Limb (tissue), 2 donors: Measurements from ENCODE around the gene ZNF396.

Source experiments
- DNase-seq, 2 donors: peaks; one replicate each; pipeline ENCODE4 v3.0.0-alpha.2; 2016; ENCODE audit errors: extremely low spot score in 2 of 2

The ZNF396 gene

GRCh38 chr18:35343488-35343935 lies 33.6 kb downstream of the ZNF396 start:
- no peak for DNase-seq

GRCh38 chr18:35337286-35337685 lies 39.9 kb downstream of the ZNF396 start:
- DNase-seq: no peak

GRCh38 chr18:35335866-35336265 lies 41.3 kb downstream of the ZNF396 start:
- DNase-seq: no peak

- DNase-seq: no peak
Measured at GRCh38 chr18:35334821-35335220, 42.3 kb downstream of the ZNF396 start.

GRCh38 chr18:35334212-35334611 lies 42.9 kb downstream of the ZNF396 start:
- no peak for DNase-seq

DNA sequence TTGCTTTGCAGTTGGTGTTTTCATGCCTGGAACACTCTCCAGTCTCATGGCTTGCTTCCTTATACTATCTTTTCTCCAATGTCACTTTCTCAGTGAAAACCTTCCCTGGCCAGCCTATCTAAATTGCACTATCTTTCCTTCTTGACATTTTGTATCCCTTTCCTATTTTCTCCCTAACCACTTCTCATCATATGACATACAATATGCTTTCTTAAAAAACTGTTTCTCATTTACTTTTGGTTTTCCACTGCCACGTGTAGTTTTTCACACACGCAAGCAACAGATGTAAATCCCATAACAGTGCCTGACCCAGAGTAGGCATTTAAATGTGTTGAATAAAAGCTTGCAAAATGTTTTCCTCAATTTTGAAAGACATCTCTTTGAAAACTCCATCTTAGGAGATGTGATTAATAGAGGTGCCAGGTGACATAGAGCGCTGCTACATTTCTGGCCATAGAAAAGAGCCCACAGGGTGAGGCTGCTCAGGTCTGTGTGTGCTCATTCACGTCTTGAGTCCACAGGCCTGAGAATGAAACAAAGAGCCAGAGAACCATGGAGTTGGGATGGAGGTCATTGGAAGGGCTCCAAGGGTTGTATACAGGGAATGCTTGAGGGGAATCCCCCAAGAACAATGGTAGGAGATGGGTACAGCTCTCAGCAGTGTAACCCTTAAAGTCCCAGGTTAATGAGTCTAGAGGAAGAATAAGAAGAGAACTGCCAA lies 45.6 kb downstream of the ZNF396 start:
- no peak for DNase-seq

DNA sequence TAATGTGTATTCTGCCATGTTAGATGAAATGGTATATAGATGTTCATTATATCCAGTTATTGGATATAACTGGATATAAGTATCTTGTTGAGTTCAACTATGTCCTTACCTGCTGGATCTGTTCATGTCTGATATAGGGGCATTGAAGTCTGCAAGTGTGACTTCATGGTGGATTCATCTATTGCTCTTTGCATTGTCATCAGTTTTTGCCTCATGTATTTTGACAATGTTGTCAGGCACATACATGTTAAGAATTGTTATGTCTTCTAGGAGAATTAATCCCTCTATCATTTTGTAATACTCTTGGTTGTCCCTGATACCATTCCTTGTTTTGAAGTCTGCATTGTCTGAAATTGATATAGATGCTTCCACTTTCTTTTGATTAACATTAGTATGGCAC lies 48.3 kb downstream of the ZNF396 start:
- DNase-seq: no peak

DNA sequence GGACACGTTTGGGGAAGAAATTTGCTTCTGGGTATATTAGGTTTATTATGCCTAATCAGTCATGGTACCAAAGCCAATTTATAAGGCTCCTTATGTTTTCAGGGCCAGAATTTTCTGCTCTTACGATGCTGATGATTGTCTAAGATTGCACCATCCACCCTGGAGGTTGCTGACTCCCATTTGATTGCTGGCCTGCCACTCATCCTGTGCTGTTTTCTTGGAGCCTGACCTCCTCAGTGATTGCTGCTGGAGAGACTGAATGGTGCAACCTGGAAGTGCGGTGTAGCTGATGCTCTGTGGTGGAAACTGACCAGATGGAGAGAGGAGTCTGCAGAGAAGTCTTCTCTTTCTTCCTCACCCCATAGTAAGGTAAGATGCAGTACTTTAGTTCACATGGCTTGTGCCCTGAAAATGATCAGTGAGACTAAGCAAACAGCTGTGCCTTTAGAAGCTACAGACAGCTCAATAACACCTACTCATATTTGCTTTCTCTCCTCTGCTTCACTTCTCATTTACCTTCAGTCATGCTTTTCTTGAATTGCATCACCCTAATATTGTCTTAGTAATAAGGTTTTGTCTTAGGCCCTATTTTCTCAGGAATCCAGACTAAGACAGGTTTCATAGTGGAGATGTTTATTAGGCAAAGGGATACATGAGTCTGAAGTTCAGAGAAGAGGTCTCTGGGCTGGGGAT lies 50.3 kb downstream of the ZNF396 start:
- no peak for DNase-seq

GRCh38 chr18:35324926-35325655 lies 52.0 kb downstream of the ZNF396 start:
- no peak for DNase-seq

DNA sequence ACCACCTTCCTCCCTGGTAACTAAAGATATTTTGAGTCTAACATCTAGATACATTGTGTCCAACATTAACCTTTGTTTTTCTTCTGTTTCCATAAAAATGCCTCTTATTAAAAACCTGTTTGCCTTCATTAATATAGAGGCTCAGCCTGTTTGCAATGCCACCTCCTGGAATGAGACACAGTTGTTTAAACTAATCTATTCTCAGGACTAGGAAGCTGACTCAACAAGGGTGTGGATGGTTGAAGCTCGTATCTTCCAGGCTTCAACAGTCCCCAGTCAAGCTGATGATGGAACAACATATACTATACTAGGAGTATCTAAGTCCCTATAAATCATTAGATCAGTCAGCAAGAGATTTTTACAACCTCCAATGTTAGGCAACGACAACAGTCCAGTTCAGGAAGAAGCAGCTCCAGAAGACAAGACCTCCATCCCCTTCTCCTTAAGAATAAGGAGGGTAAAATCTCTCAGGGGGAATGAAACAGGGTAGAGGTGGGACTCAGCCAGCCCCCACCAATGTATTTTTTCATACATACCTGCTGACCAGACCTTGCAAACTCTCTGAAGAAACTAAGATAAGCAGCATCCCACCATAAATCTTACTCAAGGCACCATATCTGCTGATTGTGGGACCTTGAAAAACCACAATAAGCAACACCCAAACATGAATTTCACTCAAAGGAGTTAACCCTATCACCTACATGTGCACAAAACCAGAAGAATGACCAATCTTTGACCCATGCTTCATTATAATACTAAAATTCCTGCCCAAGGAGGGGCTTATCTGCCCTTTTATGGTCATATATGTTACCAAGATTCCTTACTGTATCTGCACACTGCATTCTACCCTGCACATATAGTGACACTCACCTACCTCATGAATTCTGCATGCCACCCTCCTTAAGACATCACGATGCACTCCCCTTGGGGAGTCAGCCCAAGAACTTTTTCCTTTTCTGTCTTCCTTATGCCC lies 54.4 kb downstream of the ZNF396 start:
- no peak for DNase-seq
